Measurements from ENCODE around the gene RCSD1.

RCSD1 gene

GRCh38 chr1:167670563-167670962 is 40.5 kb downstream of the RCSD1 start:
- DNase-seq = no peak

GRCh38 chr1:167671727-167672511 is 41.9 kb downstream of the RCSD1 start:
- no peak for DNase-seq

- DNase-seq = no peak
Observed at GRCh38 chr1:167672831-167673230, 42.8 kb downstream of the RCSD1 start.

GRCh38 chr1:167673265-167673664 is 43.2 kb downstream of the RCSD1 start:
- no peak for DNase-seq

- DNase-seq = no peak
Observed at GRCh38 chr1:167674156-167674555, 44.1 kb downstream of the RCSD1 start.

- DNase-seq = no peak
Observed at GRCh38 chr1:167675440-167675839, 45.4 kb downstream of the RCSD1 start.

GRCh38 chr1:167676205-167676915 is 46.3 kb downstream of the RCSD1 start:
- no peak for DNase-seq

- DNase-seq = no peak
Observed at GRCh38 chr1:167676916-167677848, 47.1 kb downstream of the RCSD1 start.

- DNase-seq = no peak
Observed at GRCh38 chr1:167678422-167678821, 48.4 kb downstream of the RCSD1 start.

- no peak for DNase-seq
Observed at GRCh38 chr1:167678838-167679237, 48.8 kb downstream of the RCSD1 start.

- DNase-seq = no peak
Observed at GRCh38 chr1:167679714-167680113, 49.7 kb downstream of the RCSD1 start.

- no peak for DNase-seq
Observed at GRCh38 chr1:167681024-167681423, 51.0 kb downstream of the RCSD1 start.

- no peak for DNase-seq
Observed at GRCh38 chr1:167681451-167682098, 51.5 kb downstream of the RCSD1 start.

- no peak for DNase-seq
Observed at GRCh38 chr1:167683226-167683625, 53.2 kb downstream of the RCSD1 start.

- DNase-seq = no peak
Observed at GRCh38 chr1:167683641-167684502, 53.8 kb downstream of the RCSD1 start.

- no peak for DNase-seq
Observed at GRCh38 chr1:167685844-167686243, 55.8 kb downstream of the RCSD1 start.

GRCh38 chr1:167687919-167688519 is 58.0 kb downstream of the RCSD1 start:
- peak; percentile 84 for DNase-seq

- DNase-seq = no peak
Observed at GRCh38 chr1:167689567-167689920, 59.5 kb downstream of the RCSD1 start.

GRCh38 chr1:167690053-167690452 is 60.0 kb downstream of the RCSD1 start:
- no peak for DNase-seq

- no peak for DNase-seq
Observed at GRCh38 chr1:167693425-167694045, 63.5 kb downstream of the RCSD1 start.

GRCh38 chr1:167694691-167695090 is 64.7 kb downstream of the RCSD1 start:
- no peak for DNase-seq

Measured in CD4-positive, alpha-beta T cell treated with Interleukin-12 subunit alpha and Interleukin-12 subunit beta, for 1 hour (primary cell).